GM18517 (cell line): ENCODE results near the gene ABTB1.
"Not testable (repeated sequence)": the region's sequence is repeated elsewhere in the genome, so short reads cannot be mapped to it uniquely, and the experiment has no call there.

ENCODE experiments used
- ATAC-seq: cut with Tn5 transposase; IDR thresholded peaks from one replicate; pipeline ENCODE4 v1.9.1; 2021; ENCODE audit warnings: mild to moderate bottlenecking, moderate library complexity; ENCODE audit not compliant: unreplicated experiment

Gene ABTB1

DNA sequence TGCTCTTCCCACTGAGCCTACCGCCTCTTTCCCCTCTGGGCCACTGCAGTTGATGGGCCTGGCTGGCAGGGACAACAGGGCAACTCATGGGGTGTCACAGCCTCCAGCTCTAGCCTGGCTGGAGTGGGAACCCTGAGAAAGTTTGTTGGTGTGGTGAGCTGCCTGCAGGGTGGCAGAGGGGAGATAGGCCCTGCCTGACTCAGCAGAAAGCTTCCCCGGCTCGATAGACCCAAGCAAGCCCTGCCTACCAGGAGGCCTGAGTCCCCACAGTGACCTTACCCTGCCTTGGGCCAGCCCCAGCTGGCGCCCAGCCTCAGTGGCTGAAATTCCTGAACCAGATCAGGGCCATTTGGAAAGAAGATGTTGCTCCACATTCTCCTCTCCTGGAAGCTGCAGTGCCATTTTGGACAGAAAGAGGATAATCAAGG is 29.4 kb downstream of the ABTB1 start:
- no peak for ATAC-seq

DNA sequence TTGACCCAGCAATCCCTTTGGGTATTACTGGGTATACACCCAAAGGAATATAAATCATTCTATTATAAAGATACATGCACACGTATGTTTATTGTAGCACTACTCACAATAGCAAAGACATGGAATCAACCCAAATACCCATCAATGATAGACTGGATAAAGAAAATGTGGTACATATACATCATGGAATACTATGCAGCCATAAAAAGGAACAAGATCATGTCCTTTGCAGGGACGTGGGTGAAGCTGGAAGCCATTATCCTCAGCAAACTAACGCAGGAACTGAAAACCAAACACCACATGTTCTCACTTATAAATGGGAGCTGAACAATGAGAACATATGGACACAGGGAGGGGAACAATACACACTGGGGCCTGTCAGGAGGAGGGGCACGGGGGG is 32.1 kb downstream of the ABTB1 start:
- ATAC-seq, result not testable (repeated sequence)

DNA sequence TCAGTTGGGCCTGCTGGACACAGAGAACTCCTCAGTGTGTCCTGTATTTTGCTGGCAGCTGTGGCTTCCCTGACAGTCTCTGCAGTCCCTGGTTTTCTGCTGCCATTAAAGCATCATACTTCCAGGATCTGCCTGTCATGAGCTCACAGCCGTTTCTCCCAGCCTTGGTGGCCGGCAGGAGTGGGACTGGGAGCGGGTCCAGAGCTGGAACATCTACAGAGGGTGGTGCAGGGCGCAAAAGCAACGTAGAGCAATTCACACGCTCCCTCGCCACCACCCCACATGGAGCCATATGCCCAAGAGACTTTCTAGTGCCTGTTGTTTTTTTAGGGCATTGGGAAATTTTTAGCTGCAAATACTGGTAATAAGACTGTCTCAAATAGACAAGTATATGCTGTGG is 33.6 kb downstream of the ABTB1 start:
- no peak for ATAC-seq

DNA sequence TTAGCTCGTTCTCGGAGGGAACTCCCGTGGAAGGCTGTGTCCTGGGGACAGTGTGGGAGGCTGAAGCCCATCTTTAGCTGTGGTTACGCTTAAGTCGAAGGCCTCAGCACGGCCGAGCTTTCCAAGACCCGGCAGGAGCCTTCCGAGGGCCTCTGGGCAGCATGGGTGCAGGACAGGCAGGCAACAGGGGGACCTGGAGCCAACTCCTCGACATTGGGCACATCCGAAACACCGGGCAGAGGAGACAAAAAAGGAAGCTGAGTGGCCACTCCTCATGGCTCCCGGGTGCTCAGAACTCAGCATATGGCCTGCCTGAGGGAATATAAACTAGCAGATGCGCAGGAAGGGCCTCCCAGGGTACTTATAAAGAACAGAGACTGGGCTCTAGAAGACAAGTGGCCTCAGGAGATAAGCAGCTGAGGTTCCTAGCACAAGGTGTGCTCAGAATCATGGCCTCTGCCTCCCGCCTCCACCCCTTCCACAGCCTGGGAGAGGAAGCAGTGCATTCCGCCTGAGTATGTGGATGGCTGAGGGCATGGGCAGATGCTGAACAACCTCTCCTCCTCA is 34.1 kb downstream of the ABTB1 start:
- ATAC-seq, result no peak

DNA sequence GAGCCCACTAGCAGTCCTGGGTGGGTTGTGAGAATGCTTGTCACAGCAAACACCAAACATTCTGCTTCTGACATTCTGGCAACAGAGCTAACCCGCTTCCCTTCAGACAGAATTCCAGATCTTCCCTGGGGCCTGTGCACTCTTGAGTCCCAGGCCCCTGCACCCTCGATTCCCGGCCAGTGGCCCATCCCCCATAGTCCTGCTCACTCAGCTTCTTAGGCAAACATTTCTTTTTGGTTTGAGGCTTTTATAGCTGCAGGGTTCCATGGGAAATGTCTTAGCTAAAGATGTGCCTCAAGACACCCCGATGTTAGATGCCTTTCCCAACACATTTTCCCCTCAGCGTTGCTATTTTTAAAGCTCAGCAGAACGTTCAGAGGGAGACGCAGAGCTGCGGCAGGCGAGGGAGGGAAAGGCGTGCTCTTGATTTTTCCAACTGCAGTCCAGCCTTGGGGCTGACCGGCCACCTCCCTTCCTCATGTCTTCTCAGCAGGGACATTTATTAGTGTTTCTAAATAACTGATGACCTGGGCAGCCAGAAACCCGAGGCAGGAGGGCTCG is 35.2 kb downstream of the ABTB1 start:
- no peak for ATAC-seq

DNA sequence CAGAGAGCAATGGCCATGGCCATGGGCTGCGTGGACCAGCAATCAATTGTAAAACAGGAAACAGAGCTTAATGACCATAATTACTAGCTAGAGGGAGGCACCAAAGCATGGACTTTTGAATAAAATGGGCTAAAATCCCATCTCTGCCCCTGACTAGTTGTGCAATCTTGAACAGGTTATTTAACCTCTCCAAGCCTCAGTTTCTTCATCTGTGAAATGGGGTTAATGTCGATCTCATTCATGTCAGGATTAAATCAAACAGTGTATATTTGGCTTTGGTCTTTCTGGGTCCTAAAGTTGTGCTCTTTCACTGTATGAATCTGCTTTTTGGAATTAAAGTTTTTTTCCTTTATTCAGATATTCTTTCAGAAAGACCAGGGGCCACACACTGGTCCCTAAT is 36.1 kb downstream of the ABTB1 start:
- ATAC-seq, result no peak

DNA sequence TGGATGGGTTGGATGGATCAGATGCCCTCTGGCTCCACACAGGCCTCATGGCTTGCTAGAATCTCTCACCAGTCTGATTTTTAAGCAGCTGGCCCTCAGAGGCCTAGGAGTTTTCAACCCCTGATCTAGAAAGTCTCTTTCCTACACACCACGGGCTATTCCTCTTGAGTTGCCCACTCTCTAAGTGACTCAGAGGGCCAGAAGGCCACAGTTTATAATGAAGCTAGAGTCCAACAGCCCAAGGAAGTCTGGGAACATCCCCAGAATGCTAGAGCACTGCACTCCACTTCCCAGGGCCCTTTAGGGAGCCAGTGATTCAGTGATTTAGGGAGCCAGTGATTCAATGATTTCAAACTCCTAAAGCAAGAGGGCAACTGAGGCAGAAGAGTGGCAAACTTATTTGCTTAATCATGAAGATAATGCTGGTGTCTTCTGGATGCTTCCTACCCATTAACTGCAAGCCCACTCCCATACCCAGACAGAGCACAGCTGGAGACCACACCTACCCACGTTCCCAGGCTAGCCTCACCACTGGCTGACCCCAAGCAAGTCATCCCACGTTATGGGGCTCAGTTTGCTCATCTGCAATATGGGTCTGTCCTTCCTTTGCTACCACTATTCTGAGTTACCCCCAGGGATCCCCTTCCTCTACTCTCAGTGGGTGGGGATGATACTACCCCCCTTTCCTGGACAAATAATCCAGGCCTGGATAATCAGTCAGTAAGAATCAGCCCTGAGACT is 36.7 kb downstream of the ABTB1 start:
- no peak for ATAC-seq

DNA sequence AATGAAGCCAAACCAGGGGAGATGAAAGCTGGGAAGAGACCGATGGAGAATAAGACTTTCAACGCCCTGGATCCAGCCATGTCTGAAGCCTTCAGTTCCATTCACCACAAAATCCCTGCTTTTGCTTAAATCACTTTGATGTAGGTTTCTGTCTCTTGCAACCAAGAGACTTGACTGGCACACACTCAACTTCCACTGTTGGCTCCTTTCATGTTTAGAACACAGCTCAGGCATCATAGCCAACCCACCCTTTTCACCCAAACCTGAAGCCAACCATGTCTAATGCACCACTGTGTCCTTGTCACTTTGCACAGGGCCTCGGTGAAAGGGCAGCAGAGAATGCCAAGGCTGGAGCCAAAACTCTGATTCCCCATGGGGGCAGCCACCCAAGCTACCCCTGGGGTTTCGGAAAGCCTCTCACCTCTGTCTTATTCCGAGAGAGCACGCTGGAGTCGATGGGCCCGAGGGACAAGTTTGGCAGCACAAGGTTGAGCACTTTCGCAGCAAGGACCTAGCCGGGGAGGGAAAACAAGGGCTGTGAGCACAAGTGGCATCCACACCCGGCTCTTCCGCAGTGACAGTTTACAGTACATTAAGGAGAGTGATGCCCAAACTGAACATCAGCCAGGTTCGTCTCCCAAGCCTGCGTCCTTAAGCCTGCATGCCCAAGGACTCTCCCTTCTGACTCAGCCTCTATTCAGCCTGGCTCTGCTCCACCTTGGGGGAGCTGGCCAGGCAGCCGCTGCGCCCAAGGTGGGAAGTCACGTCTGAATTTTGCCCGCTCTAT is 37.6 kb downstream of the ABTB1 start:
- no peak for ATAC-seq

DNA sequence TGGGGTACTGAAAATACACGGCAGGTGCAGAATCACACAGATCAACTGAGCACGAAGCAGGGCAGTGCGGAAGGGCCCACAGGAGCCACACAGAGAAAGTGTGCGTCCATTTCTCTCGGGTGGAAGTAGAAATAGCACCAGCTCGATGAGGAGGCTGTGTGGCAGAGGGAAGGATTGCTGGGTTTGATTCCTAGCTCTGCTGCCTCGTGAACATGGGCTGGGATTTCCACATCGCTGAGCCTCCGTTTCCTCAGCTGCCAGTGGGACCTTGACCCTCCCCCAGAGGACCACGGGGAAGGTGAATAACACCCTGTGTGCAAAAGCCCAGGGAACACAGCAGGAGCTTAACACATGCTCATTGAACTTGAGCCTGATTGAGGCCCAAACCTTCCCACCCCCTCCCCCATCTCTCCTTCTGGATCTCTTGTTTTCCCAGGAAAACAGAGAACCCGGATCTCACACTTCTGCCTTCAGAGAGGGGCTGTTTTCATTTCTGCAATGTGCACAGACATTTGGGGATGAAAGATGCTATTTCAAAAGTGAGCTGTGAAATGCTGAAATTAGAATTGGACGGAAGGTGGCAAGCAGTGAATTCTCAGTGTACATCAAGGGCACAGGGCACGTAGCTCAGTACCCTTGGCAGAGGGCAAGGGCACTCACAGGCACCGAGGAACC is 38.4 kb downstream of the ABTB1 start:
- ATAC-seq, result no peak

DNA sequence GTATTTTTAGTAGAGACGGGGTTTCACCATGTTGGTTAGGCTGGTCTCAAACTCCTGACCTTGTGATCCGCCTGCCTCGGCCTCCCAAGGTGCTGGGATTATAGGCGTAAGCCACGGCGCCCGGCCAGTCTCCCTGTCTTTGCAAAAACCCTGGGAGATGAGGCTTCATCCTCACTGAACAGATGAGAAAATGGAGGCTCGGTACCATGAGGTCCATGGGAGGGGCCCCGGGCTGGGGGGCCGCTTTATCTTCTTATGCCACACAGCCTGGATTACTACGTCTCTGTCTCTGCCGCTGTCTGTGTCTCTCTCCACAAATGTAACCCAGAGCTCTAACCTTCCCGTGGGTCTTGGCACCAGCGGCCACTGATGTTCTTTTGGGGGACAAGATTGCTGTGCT is 39.1 kb downstream of the ABTB1 start:
- ATAC-seq, result no peak

GRCh38 chr3:127712461-127712860 is 39.7 kb downstream of the ABTB1 start:
- no peak for ATAC-seq

GRCh38 chr3:127712881-127713771 is 40.4 kb downstream of the ABTB1 start:
- no peak for ATAC-seq

- ATAC-seq, result no peak
These were observed 41.4 kb downstream of the ABTB1 start for GRCh38 chr3:127714125-127714571.

GRCh38 chr3:127714866-127715265 is 42.1 kb downstream of the ABTB1 start:
- ATAC-seq, result no peak

GRCh38 chr3:127715532-127715931 is 42.8 kb downstream of the ABTB1 start:
- ATAC-seq, result no peak

DNA sequence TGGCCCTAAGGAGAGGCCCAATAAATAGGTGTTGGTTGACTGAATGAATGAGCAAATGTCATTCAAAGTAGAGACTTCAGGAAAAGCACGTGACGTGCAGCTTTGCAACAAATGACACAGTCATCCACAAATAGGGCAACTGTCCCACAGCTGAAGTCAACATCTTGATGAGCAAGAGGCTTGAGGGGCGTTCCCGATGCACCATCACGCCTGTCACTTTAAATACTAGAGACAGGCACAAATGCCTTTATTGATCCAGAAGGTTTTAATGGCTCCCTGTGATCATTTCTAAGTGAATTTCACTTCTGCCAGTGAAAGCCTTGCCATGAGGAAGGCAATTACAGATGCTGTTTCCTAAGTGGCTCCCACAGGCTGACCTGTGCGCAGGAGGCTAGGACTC is 43.6 kb downstream of the ABTB1 start:
- ATAC-seq, result no peak

- no peak for ATAC-seq
These were observed 44.8 kb downstream of the ABTB1 start for GRCh38 chr3:127717357-127718244.

- ATAC-seq, result no peak
These were observed 45.6 kb downstream of the ABTB1 start for GRCh38 chr3:127718245-127718915.

DNA sequence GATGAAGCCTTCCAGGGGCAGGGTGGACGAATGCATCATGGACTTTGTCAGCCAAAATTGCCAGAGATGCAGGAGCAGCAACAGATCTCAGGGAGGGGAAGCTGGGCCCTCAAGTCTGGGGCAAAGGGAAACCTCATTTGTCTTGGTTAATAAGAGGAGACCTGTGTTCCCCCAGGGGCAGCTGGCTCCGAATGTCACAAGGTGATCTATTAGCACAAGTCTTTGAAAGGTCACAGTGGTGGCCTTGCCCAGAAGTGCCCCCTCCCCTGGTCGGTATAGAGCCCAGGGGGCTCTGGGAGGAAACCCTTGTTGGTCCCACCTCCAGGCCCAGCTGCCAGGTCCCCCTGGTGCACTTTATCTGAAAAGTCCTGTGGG is 46.2 kb downstream of the ABTB1 start:
- no peak for ATAC-seq
